HG02610 (cell line): Measurements from ENCODE around the gene PDCD6IP.

Source experiments
- ATAC-seq: cut with Tn5 transposase; IDR thresholded peaks from one replicate; pipeline ENCODE4 v1.9.1; 2021; ENCODE audit warnings: mild to moderate bottlenecking, moderate library complexity; ENCODE audit not compliant: unreplicated experiment

PDCD6IP gene

DNA sequence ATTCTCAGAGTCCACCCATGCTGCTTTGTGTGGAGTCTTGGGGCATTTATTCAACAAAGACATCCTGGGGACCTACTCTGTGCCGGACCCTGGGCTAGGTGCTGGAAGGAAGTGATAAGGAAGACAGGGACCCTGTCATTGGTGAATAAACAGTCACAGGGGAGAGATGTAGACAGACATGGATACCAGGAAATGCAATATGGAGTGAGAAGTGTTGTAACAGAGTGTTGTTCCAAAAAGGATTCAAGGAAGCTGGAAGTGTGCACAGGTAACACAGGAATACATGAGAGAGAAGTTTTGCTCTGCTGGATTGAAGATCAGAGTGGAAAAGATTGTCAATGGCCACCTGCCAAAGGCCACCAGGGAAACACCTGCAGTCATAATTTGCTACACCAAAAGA lies 89.0 kb downstream of the PDCD6IP start:
- no peak for ATAC-seq

DNA sequence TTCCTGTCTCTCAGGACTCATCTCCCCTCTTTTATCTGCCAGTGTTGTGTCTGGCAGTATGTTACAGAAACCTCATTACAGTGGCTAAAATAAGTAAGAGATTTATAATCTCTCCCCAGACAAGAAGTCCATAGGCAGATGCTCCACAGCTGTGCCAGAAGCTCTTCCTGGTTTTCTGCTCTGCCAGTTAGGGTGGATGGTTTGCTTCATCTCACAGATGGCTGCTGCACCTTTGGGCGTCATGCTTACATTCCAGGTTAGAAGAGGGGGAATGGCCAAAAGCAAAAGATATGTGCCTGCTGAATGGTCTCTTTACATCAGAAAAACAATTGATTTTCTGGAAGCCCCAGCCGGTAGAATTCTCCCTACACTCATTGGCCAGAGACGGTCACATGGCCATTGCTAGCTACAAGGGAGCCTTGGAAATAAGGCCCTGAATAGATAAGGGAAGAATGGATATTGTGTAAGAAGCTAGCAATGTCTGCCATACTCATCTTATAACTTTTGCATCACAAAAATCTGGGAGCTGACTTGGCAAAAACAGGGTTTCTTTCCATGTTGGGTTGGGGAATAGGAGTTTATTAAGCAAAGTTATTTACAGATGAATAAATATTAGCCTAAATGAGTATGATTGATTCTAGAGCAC lies 91.1 kb downstream of the PDCD6IP start:
- ATAC-seq, result no peak

DNA sequence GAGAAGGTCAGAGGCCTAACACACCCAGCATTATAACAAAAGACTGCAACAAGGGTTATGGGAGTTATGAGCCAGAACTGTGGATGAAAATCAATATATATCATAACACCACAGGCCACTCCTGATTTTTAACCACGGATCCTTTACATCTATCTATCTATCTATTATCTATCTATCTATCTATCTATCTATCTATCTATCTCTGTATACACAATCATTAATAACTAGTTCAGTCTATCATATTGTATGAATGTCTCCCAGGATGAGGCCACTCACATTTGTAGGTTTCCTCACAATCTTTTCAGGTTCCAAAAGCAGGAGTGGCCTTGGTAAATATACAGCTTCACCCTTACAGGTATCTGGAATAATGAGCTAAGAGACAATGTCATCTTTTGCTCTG lies 94.2 kb downstream of the PDCD6IP start:
- ATAC-seq, result no peak

DNA sequence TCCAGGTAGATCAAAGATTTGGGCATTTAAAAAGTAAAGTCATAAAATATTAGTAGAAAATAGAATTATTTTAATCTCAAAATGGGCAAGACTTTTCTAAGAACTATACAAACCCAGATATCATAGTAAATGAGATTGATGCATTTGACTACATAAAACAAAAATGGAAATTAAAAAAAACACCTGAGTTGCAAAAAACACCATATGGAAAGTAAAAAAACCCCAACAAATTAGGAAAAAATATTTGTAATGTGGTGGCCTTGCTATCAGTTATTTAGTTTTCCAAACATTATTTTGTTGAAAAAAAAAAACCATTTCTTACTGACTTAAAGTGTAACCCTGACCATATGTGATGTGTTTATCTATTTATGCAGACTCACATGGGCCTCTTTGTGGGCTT lies 97.2 kb downstream of the PDCD6IP start:
- no peak for ATAC-seq

DNA sequence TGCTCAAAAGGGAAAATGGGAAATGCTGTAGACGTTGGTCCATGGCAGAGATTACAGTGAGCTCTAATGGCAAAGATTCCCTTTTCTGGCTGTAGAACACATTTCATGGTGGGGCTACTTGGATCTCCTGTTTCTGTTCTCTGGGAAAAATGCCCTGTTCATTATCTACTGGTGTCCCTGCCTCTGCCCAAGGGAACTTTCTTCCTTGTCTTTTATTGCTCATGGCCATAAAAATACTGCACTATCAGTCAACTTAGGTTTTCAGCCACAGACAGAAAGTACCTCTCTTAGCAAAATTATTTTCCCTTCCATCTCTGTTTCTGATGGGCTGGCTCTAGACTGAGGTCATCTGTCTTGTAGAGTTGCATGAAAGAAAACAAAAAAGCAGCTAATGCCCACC lies 98.9 kb downstream of the PDCD6IP start:
- ATAC-seq, result no peak

DNA sequence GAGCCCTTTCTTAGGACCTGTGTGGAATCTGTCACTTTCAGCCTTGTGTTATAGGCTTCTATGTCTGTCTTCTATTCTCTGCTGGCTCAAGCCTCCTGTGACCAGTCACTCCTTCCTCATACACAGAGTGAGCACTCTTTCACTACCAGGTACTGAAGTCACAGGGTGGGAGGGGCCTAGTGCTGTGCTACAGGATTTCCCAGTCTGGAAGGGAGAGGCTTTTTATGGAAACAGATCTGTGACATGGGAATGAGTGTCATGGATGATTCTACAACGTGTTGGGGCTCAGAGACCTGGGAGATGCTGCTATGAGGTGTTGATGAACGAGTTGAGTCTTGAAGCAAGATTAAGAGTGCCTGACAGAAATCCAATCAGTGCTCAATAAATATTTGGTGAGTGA lies 100.5 kb downstream of the PDCD6IP start:
- ATAC-seq, result no peak

DNA sequence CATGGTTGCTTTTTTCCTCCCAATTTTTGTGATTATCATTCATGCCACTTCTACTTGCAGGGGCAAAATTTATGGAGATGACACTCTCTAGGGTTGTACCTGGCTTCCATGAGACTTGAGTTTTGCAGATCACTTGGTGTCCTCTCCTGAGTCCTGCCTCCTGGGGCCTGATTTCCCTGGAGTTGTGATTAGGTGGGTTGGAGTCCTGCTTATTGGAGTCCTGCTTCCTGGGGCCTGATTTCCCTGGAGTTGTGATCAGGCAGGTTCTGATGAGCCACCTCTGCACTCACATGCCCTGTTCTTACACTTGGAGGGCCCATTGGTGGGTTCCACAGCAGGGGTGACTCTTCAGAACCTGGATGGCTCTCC lies 102.0 kb downstream of the PDCD6IP start:
- ATAC-seq, result no peak

DNA sequence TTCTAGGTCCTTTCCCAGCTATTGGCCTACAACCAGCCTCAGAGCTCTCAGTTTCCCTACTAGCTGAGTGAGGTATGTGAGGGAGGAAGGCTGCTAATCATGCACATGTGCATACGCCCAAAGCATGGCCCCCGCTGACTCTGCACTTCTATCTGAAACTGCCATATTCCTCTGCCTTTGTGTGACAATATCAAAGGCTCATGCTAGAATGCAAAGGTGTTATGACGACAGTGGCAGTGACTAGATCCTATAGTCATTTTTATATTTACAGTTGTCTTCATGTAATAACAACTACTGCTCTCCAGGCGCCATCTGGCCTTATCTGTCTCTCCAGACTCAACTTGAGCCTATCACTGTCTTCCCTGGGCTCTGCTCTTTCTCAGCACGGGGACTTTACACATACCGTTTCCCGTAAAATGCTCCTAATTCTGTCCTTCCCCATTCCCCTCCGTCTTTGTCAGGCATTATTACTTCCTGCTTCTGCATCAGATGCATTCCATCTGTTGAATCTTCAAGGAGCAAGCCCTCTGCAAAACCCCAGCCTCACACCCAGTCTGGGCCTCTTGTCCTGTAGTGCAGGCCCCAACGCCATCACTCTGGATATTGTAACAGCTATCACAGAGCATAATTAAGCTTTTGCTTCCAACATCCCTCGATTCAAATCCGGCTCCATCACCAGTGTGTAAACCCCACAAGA lies 102.5 kb downstream of the PDCD6IP start:
- no peak for ATAC-seq

DNA sequence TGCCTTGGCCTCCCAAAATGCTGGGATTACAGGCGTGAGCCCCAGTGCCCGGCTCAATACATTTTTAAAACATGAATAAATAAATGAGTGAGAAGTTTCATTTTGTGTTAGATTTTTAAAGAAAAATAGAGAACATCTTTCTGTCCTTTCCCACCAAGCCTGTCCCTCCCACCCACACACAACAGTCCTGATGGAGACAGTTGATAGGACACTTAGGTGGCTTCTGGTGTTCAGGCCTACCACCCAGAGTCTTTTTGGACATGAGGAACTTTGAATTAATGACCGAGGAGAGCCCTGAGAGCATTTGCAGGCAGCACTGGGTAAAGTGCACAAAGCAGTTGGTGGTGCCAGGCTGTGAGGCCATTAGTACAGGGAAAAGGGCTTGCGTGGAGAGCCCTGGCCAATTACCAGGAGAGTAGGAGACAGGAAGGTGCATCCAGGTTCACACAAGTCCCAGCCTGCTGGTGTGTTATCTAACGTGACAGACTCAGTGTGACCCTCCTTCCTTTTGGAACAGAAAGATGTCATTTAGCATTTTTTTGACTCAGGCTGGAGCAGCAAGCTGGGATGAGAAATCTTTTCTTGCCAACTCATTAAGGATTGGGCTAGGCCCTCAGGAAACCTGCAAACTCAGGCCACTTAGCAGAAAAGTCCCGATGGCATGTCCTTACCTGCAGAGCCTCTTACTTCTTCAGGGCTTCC lies 103.6 kb downstream of the PDCD6IP start:
- ATAC-seq, result no peak

DNA sequence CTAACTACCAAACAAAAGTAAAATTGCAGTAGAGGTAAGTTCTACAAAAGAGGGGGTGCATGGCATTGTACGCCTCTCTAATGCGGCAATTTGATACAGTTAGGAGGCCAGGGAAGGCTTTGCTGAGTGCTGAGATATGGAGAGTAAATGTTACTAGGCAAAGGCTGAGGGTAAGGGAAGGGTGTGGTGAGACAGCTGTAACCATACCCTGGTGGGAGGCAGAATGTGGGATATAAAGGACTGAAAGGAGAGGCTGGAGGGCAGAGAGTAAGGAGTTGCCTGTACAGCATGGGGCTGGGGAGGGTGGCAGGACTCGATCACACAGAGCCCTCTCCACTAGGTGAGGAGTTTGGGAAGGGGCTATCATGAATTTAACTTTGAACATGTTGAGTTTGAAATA lies 106.3 kb downstream of the PDCD6IP start:
- no peak for ATAC-seq

DNA sequence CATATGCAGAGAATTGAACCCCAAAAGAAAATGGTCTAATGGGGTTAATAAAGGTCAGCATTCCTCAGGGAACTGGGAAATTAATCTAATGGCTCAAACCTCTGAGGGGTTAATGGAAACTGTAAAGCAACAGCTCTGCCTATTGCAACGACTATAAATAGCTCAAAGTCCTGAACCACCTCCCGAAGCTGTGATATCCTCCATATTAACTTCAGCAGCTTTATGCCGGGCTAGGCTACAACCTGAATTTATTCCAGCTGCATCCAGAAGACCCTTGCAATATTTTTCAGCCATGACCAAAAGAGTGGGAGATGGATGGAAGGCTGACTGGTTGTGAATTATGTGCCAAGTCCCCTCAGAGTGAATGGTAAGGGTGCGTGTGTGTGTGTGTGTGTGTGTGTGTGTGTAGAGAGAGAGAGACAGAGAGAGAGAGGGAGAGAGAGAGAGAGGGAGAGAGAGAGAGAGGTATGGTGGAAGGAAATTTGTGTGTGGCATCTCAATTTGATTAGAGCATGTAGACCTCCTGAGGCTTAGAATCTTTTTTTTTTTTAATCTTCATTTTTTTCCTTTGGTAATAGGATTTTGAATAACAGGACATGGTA lies 109.9 kb downstream of the PDCD6IP start:
- no peak for ATAC-seq

DNA sequence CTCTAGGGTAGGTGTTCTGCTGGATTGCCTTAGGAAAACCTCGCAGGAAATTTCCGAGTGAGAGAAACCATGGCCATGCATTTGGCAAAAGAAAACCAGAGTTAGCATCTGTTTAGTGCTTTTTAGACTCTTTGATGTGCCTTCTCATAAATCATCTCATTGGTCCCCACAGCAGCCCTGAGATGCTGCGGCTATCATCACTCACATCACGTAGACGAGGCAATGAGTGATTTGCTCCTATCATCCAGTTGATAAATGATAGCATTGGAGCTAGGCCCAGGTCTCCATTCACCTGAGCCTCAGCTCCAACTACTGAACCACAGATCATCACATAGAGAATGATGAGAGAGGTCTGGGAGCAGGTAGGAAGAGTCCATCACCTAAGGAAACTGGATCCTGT lies 111.1 kb downstream of the PDCD6IP start:
- ATAC-seq, result no peak

DNA sequence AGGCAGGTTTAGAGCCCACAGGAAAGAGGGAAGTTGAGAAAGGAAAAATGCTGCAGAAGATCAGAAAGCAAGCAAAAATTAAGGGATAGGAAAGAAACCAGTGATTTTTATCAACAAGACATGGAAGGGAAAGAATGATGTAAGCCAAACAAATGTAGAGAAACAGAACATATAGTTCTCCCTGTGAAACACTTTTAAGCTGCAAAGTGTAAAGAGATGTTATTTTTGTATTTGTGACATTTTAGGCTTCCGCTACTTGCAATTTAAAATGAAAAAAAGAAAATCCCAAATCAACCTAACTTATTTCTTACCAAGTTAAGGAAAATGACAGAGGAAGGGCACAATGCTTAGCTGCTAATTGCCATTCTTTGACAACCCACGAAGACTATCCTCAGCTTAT lies 111.6 kb downstream of the PDCD6IP start:
- ATAC-seq, result no peak

DNA sequence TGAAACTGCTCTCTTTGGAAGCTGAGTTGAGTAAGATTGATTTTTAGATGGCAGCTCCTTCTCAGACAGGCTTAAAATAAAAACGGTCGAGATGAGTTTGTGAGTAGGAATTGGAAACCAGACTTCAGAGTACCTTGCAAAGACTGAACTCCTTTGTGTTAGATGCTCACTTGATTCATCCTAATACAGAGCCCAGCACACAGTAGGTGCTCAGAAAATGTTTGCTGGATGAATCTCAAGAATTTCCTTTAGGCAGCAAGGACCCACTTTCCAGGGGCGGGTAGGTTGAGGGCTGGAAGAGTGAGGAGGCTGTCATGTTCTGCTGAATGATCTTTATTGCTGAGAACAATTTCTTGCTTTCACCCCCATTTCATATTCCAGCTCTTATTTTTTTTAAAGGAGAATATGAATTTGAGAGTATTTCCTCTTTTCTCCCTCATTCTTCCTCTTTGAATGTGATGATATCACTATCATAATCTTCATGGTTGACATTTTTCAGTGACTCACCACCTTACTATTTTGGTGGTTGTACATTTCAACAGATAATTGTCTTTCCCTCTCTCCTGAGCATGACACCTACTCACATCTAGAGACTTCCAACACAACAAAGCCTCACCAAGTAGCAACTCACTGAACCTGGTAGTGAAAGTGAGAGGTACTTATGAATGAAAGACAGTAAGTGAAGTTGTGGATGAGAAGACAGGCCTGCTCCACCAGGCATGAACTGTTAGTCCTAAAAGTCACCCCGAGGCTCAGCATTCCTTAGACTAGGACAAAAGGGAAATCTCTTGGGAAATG lies 113.3 kb downstream of the PDCD6IP start:
- ATAC-seq, result no peak

DNA sequence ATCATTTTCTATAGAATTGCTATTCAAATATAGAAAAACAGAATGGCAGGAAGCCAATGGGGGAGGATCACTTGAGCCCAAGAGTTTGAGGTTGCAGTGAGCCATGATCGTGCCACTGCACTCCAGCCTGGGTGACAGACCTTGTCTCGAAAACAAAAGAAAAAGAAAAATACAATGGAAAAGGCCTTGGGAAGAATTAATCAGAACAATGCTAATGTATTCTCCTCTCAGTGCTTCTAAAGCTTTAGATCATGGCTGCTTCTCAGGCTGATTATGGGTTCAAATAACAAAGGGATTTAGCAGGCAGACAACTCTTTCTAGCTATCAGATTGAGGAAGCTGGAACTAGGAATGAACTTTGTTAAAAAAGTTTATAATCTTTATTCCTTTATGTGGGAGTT lies 115.8 kb downstream of the PDCD6IP start:
- no peak for ATAC-seq

DNA sequence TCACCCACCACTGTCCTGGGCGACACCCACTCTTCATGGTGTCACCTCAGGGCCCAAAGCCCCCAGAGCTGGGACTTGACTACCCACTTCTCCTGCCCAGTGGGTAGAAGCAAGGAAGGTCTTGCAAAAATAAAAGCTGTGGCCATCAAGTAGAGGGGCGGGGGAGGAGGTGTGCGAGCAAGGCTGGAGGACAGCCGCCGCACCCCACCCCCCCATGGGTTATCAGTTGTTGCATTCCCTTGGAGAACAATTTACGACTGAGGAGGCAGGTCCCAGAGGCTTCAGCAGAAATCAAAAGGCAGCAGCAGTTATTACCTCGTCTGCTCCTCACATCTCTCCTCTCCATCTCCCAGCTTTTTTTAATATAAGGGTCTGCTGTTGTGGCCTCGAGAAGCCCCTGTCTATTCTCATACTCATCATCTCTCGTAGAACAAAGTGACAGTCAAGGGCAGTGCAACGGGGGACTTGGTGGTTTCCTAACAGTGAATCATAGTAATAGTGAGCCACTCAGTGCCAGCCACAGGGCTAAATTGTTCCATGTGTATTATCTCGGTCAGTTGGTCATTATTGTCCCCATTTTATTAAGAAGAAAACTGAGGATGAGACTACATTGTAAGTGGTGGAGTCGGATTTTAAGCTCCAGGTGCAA lies 116.4 kb downstream of the PDCD6IP start:
- no peak for ATAC-seq

DNA sequence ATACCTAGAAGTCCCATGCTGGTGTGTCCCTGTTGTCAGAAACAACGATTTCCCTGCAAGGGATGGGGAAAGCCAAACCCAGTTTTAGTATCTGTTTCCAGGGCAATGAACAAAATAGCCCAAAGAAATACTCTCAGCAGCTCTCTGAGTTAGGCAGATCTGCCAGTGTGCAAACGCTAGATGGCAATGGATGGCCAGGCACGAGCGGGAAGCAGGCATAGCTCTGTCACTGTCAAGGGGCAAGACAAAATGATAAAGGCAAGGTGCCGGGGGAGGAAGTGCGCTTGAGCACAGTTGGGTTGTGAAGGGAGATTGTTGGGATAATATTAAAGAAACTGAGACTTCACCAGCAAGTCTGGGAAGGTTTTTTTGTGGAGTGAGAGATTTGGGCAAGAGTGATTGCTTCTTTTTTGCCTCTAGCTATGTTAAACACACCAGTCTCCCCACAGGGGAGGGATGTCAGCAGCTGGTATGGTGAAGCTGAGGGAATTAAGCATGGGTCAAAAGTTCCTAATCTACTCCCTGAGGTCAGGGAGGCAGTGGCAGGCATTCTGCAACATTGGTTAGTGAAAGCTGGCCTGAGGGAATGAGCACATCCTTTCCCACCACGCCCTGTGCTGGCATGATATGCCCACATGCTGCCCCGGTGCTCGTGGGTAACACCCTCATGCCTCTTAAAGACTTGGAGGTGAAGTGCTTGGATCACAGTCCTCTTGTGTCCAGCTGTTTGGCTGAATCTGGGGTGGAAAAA lies 117.5 kb downstream of the PDCD6IP start:
- ATAC-seq, result no peak

DNA sequence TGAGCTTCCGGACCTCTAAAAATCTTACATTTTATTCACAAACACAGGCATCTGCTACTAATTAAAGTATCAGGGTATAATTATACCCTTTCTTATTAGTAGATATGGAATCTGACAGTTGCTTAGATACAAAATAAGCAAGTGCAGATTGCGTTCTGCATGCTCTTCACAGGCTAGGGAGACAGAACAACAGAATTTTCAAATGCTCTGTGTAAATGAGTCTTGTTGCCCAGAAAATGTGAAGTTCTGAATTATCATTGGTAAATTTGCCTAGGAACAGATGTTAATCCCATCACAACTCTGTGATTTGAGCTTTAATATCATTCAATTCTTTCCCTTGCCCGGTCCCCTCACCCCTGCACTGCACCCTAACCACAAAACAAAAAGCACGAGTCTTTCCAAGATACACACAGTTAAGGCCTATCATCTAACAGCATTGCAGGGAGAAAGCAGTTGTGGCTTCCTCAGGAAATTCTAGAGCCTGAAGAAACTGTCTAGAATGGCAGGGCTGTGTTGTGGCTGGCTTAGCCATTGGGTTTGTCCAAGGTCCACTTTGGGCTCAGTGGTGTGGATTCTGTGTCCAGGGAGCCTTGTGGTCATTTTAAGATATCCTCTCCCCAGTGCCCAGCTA lies 119.8 kb downstream of the PDCD6IP start:
- no peak for ATAC-seq
